ENCODE results near the gene COL23A1.
A peak's percentile ranks its signal among the peaks of the same experiment; 100 is the strongest.

COL23A1 gene

GRCh38 chr5:178469975-178470759 lies 120.0 kb downstream of the COL23A1 start:
- Mint-ChIP-seq H3K4me3 (peak overlapping the region in 1 of 3 experiments; percentile 12), H3K36me3 (ENCODE audit: low read depth) (no peaks in the 10 kb centered on the region), H3K27me3 (ENCODE audit: low read depth) (peaks cover 11% of the 10 kb centered on the region), H3K27ac (peak overlapping the region; percentile 14 to 86 (median 59)), H3K4me1 (peaks cover 55% of the 10 kb centered on the region), H3K9me3 (peaks cover 6% of the 10 kb centered on the region)
- TF ChIP-seq, protein P1, sequence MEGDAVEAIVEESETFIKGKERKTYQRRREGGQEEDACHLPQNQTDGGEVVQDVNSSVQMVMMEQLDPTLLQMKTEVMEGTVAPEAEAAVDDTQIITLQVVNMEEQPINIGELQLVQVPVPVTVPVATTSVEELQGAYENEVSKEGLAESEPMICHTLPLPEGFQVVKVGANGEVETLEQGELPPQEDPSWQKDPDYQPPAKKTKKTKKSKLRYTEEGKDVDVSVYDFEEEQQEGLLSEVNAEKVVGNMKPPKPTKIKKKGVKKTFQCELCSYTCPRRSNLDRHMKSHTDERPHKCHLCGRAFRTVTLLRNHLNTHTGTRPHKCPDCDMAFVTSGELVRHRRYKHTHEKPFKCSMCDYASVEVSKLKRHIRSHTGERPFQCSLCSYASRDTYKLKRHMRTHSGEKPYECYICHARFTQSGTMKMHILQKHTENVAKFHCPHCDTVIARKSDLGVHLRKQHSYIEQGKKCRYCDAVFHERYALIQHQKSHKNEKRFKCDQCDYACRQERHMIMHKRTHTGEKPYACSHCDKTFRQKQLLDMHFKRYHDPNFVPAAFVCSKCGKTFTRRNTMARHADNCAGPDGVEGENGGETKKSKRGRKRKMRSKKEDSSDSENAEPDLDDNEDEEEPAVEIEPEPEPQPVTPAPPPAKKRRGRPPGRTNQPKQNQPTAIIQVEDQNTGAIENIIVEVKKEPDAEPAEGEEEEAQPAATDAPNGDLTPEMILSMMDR (IDR thresholded peaks at IDR 0.05; ENCODE audit: unreplicated experiment in 3 of 3) = no peak

- Mint-ChIP-seq H3K27me3 (ENCODE audit: low read depth) (peaks cover 11% of the 10 kb centered on the region), H3K27ac (peak overlapping the region; percentile 59 to 86 (median 75)), H3K4me1 (peaks cover 53% of the 10 kb centered on the region), H3K9me3 (no peaks in the 10 kb centered on the region), H3K36me3 (ENCODE audit: low read depth) (no peaks in the 10 kb centered on the region), H3K4me3 (peak overlapping the region; percentile 7 to 12 (median 10))
- TF ChIP-seq, protein P1 (IDR thresholded peaks at IDR 0.05; ENCODE audit: unreplicated experiment in 3 of 3) = no peak
Measured at GRCh38 chr5:178469011-178469974, 120.9 kb downstream of the COL23A1 start.

GRCh38 chr5:178468196-178468685 lies 122.0 kb downstream of the COL23A1 start:
- TF ChIP-seq, protein P1 (IDR thresholded peaks at IDR 0.05; ENCODE audit: unreplicated experiment in 3 of 3) = no peak
- Mint-ChIP-seq H3K27me3 (ENCODE audit: low read depth) (peaks cover 11% of the 10 kb centered on the region), H3K4me3 (peak overlapping the region; percentile 10 to 51 (median 45)), H3K36me3 (ENCODE audit: low read depth) (no peaks in the 10 kb centered on the region), H3K27ac (peak overlapping the region; percentile 61 to 79 (median 75)), H3K9me3 (no peaks in the 10 kb centered on the region), H3K4me1 (peaks cover 53% of the 10 kb centered on the region)

DNA sequence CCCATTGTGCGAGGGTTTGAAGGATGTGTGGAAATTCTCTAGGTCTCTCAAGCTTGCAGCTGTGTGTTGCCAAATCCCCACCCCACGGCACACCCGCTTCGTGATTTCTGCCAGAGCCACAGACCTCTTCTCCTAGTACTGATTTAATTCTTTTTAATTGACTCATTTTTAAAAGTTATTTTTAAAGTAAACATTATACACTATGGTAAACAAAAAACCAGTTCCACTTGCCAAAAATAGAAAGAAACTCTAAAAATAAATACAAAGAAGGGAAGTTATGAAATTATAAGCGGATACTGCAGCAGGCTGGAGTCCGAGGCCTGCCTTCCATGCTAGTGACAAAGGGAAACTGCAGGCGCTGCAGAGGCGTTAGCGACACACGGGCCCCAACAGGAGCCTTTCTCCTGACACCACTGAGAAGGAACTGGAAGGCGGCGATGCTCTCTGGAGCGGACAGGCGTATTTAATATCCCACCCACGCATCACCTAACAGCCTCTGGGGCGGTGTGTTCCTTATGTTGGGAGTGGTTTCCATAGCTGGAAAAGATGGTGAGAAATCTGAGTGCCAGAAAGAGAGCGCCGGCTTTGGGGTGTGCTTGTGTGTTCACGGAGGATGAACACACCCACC lies 122.5 kb downstream of the COL23A1 start:
- H3K36me3 Mint-ChIP-seq (ENCODE audit: low read depth) = no peaks in the 10 kb centered on the region
- peak overlapping the region; percentile 10 to 51 (median 45) for H3K4me3 Mint-ChIP-seq
- H3K9me3 Mint-ChIP-seq = no peaks in the 10 kb centered on the region
- peaks cover 58% of the 10 kb centered on the region for H3K4me1 Mint-ChIP-seq
- H3K27ac Mint-ChIP-seq = peak overlapping the region; percentile 61 to 79 (median 75)
- TF ChIP-seq, protein P1 (IDR thresholded peaks at IDR 0.05; ENCODE audit: unreplicated experiment in 3 of 3) = no peak
- peaks cover 11% of the 10 kb centered on the region for H3K27me3 Mint-ChIP-seq (ENCODE audit: low read depth)

GRCh38 chr5:178467205-178467567 lies 123.0 kb downstream of the COL23A1 start:
- TF ChIP-seq, protein P1 (IDR thresholded peaks at IDR 0.05; ENCODE audit: unreplicated experiment in 3 of 3) = no peak
- no peaks in the 10 kb centered on the region for H3K36me3 Mint-ChIP-seq (ENCODE audit: low read depth)
- peaks cover 63% of the 10 kb centered on the region for H3K4me1 Mint-ChIP-seq
- peak overlapping the region; percentile 61 to 79 (median 75) for H3K27ac Mint-ChIP-seq
- peak overlapping the region in 2 of 3 experiments; percentile 3 to 15 for H3K4me3 Mint-ChIP-seq
- H3K9me3 Mint-ChIP-seq = no peaks in the 10 kb centered on the region
- H3K27me3 Mint-ChIP-seq (ENCODE audit: low read depth) = peaks cover 11% of the 10 kb centered on the region

Data from nephron (organoid).